ENCODE measurements around the gene VNN1.
"Not testable (repeated sequence)": the region's sequence is repeated elsewhere in the genome, so short reads cannot be mapped to it uniquely, and the experiment has no call there.

VNN1 gene

DNA sequence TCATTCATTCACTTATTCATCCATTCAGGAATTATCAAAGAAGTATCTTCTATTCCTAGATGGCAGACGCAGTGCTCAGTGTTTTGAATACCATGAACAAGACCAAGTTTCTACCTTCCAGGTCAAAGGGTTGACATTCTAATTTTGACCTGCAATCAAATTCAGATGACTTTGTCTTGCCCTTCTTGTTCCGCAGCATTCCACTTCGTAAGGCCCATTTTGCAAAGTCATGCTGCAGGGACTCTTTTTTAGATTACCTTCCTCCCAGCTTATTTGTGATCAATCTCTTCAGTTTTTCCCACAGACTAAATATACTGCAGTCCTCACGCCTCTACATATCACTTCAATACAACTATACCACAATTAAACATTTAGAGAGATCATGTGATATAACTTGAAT is 47.7 kb downstream of the VNN1 start:
- no peak for FAIRE-seq

DNA sequence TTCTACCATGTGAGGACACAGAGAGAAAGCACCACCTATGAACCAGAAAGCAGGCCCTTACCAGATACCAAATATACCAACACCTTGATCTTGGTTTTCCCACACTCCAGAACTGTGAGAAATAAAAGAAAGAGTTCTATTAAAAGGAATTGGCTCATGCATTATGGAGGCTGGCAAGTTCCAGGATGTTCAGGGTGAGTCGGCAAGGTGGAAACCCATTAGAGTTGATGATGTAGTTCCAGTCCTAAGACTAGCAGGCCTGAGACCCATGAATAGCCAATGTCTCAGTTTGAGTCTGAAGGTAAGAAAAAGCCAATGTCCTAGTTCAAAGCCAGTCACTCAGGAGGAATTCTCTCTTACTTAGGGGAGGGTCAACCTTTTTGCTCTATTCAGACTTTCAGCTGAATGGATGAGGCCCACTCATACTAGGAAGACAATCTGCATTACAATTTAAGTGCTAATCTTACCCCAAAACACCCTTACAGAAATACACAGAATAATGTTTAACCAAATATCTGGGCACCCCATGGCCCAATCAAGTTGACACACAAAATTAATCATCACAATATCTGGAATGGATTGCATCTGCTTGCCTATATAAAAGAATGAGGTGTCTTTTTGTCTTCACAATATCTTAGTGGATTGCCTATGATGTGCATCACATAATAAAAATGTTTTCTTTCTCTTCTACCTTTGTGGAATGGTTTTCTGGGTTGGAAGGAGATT is 49.4 kb downstream of the VNN1 start:
- FAIRE-seq, result no peak

DNA sequence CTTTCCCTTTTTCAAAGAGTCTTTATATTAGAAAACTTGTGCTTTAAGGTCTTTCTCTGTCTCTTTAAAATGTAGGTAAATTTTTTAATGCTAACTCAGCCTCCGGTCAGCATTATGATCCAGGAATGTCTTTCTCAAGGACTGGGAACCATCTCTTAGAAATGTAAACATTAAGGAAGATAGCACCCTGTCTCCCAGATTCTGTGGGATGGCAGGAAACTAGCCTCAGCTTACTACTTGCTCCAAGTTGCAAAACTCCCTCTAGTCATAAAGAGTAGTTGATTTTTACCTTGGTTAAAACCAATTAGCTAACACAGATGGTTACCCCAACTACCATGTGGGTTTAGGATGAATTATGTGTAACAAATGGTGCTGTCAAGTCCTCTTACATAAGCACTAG is 50.2 kb downstream of the VNN1 start:
- no peak for FAIRE-seq

DNA sequence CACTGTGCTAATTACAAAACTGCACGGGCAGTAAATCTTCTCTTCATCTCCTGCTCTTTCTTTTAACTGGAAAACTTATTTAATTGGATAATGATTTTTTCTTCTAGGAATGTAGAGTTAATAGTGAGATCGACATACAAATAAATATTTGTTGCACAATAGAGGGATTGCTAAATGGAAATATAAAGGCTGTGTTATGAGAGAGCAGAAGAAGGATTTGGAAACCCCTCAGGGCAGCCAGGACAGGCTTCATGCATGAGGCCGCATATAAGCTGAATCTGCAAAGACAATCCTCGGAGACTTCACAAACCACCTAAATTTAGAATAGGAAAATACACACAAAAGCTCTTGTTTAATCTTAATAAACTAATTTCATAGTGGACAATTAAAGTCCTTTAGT is 51.9 kb downstream of the VNN1 start:
- no peak for FAIRE-seq

DNA sequence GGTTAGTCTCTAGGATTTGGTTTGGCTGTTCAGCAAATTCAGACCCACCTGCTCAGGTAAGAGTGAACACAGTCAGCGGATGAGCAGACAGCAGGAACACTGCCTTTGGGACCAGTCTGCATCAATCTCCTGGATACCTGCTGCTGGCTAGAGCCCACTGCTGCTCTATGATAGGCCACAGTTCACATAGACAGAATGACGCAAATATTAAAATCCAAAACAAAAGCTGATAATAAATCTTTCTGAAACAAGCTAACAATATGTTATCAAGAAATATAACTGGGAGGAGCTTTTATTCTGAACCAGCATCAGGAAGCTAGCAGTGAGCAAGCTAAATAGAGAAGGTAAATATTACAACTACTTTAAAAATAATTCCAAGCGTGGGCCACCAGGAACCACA is 54.8 kb downstream of the VNN1 start, which contains the start of gene TAAR1:
TAAR1 (minus strand) TSS at position 101 of the 400 bp plus-strand sequence. CDS start 13,179 bp downstream, outside the sequence.
- no peak for FAIRE-seq

DNA sequence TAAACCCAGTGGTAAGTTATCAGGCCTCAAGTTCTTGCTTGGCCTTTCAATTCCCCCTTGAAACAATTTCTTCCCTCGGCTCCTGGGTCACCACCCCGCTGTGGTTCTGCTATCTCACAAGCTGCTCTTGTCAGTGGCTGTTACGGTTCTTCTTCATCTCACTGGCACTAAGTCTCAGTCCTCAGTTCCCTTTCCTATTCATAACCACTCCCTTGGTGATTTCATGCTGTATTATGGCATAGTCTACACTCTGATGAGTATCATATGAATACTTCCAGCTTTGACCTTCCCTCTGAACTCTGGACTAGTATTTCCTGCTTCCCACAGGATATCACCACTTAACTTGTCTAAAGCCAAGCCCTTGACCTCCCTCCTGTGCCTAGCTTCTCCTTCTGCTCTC is 62.8 kb downstream of the VNN1 start:
- FAIRE-seq, result no peak

DNA sequence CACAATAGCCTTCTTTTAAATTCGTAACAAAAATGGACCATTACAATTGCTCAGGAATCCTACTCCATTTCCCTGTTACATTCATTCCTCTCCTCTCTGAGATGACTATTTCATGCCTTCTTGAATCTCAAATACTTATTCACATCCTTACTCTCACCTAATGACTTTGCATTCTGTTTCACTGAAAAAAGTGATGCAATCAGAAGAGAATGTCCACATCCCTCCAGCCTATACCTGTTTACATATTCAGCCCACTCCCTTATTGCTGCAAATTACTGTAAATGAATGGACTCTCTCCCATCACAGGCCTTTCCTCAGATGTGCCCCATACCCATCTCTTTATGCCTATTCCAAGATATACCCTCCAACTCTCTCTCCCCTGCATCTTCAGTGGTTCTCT is 63.4 kb downstream of the VNN1 start:
- FAIRE-seq, result no peak

DNA sequence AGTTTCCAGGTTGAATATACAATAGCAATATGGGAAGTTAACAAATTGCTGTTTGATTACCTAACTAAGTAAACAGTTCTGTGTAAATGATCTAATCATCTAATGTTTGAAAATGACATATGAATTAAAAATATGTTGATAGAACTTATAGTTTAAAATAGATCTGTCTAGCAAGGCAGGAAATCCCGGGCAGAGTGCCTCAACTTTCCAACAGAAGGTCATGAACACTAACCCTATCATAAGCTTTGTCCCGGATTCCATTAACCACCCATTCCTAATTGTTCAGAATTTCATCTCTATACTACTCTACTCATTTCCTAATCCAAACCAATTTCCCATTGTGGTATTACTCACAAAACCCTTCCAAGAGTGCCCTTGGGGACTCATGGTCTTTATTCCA is 65.0 kb downstream of the VNN1 start:
- FAIRE-seq, result no peak

DNA sequence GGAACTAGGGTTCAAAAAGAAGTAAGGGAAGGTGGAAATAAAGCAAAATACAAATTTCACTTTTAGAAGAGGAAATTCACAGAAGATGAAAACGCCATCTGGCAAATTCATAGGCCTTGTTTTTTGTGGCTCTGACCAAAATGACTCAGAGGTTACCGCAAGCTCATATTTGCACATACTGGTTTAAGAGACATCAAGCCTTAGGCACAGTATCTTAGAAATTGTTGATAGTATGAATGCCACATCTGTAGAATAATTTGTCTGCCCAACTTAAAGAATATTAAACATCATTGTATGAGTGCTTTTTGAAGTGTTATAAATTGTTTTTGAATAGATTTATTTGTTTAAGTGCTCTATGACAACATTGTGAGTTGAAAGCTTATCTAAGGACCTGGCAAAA is 65.5 kb downstream of the VNN1 start:
- no peak for FAIRE-seq

DNA sequence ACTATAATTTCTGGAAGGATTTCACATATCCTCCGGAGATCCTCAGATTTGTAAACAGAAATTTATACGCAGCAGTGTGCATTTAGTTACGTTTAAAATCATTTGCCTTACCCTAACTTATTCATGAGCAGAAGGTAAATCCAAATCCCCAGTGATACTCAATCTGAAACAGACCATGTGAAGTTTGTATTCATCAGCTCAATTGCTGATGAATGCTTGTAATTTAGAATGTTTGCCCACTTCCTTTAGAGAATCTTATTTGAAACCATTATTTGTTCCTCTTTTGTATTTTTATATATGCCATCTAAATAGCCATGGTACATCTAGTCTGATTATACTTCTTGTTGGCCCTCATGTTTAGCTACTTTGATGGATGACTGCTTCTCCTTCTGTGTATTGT is 70.3 kb downstream of the VNN1 start:
- no peak for FAIRE-seq

DNA sequence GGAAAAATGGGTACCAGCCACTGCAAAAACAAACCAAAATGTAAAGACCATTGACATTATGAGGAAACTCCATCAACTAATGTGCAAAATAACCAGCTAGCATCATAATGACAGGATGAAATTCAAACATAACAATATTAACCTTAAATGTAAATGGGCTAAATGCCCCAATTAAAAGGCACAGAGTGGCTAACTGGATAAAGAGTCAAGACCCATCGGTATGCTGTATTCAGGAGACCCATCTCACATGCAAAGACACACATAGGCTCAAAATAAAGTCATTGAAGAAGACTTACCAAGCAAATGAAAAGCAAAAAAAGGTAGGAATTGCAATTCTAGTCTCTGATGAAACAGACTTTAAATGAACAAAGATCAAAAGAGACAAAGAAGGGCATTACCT is 76.7 kb downstream of the VNN1 start:
- not testable (repeated sequence) for FAIRE-seq

DNA sequence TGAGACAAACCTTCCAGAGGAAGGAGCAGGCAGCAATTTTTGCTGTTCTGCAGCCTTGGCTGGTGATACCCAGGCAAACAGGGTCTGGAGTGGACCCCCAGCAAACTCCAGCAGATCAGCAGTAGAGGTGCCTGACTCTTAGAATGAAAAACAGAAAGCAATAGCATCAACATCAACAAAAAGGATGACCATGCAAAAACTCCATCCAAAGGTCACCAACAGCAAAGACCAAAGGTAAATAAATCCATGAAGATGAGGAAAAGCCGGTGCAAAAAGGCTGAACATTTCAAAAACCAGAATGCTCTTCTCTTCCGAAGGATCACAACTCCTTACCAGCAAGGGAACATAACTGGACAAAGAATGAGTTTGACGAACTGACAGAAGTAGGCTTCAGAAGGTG is 77.9 kb downstream of the VNN1 start:
- not testable (repeated sequence) for FAIRE-seq

DNA sequence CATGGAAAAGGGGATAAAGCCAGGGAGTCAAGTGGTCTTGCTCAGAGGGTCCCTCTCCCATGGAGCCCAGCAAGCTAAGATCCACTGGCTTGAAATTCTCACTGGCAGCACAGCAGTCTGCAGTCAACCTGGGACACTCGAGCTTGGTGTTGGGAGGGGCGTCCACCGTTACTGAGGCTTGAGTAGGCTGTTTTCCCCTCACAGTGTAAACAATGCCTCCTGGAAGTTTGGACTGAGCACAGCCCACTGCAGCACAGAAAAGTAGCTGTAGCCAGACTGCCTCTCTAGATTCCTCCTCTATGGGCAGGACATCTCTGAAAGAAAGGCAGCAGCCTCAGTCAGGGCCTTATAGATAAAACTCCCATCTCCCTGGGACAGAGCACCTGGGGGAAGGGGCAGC is 78.6 kb downstream of the VNN1 start:
- not testable (repeated sequence) for FAIRE-seq

DNA sequence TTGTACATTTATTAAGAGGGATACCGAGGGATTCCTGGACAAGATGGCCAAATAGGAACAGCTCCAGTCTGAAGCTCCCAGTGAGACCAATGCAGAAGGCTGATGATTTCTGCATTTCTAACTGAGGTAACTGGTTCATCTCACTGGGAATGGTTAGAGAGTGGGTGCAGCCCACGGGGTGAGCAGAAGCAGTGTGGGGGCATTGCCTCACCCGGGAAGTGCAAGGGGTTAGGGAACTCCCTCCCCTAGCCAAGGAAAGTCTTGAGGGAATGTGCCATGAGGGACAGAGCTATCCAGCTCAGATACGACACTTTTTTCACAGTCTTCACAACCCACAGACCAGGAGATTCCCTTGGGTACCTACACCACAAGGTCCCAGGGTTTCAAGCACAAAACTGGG is 79.1 kb downstream of the VNN1 start:
- no peak for FAIRE-seq

DNA sequence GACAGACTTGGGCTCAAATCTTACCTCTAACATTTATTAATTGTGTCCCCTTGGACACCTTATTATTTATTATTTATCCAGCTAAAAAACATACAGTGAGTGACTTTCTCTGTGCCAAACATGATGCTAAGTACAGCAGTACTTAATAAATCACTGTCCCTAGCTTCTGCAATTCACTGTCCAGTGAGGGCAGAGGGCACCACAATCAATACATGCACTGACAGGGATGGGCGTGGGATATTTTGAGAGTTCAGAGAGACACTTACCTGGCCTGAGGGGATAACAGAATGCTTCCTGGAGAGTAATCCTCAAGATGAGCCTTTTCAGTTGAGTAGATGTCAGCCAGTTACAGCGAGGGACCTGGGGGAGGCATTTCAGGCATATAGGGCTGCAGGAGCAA is 80.5 kb downstream of the VNN1 start:
- FAIRE-seq, result no peak

All from TTC549 (cell line).